Keratinocyte (primary cell): Measurements from ENCODE around the gene TRMO. TPM values are rescaled to one million over a fixed set of nuclear protein-coding genes. Genes with fewer than 3 reads are reported as not detected.
A peak's percentile ranks its signal among the peaks of the same experiment; 100 is the strongest.

Source experiments
- DNase-seq: peaks from one replicate; pipeline ENCODE4 v3.0.0-alpha.2; 2011; ENCODE audit warnings: low read depth, missing footprints, low spot score
- FAIRE-seq: peaks from 2 replicates; lab custom pipeline; 2011; peaks lifted over from hg19 to GRCh38; lab: Jason Lieb, UNC
- H2AFZ ChIP-seq: 2 replicates; pipeline ENCODE4 v1.6.0; 2012; ENCODE audit warnings: low read length, control low read depth, inconsistent platforms; ENCODE audit not compliant: control insufficient read depth
- H3K27ac ChIP-seq: 2 replicates; pipeline ENCODE4 v1.5.1; 2011; ENCODE audit warnings: low read length; ENCODE audit not compliant: control insufficient read depth, insufficient read depth
- H3K27me3 ChIP-seq: 3 replicates; pipeline ENCODE4 v1.6.0; 2011; ENCODE audit warnings: low read length; ENCODE audit not compliant: control insufficient read depth, insufficient read depth; ENCODE audit errors: extremely low read depth
- H3K36me3 ChIP-seq, 2 experiments: 2 replicates in 1 of 2; 3 replicates in 1 of 2; pipeline ENCODE4 v1.5.1; 2011; ENCODE audit warnings: low read length in 2 of 2, mild to moderate bottlenecking in 1 of 2; ENCODE audit not compliant: control insufficient read depth in 2 of 2, insufficient read depth in 2 of 2; ENCODE audit errors: extremely low read depth in 1 of 2
- H3K4me1 ChIP-seq: 3 replicates; pipeline ENCODE4 v1.5.1; 2011; ENCODE audit warnings: low read length; ENCODE audit not compliant: control insufficient read depth, insufficient read depth; ENCODE audit errors: extremely low read depth
- H3K4me2 ChIP-seq: 3 replicates; pipeline ENCODE4 v1.6.0; 2011; ENCODE audit warnings: low read depth, low read length; ENCODE audit not compliant: control insufficient read depth, insufficient read depth; ENCODE audit errors: extremely low read depth
- H3K4me3 ChIP-seq, 3 experiments: fragments of 200-600 bp in 1 of 3; sonication (generic) in 1 of 3; 2 replicates in 2 of 3; 3 replicates in 1 of 3; pipeline ENCODE4 v1.5.1; 2011 to 2016; ENCODE audit warnings: low read length in 3 of 3, mild to moderate bottlenecking in 3 of 3, control low read depth in 2 of 3, inconsistent platforms in 1 of 3, low read depth in 1 of 3, mixed read lengths in 1 of 3, mixed run types in 1 of 3, moderate library complexity in 1 of 3; ENCODE audit not compliant: control insufficient read depth in 2 of 3, insufficient read depth in 2 of 3; ENCODE audit errors: extremely low read depth in 1 of 3
- H3K79me2 ChIP-seq: 2 replicates; pipeline ENCODE4 v1.6.0; 2012; ENCODE audit warnings: low read length; ENCODE audit not compliant: control insufficient read depth, insufficient read depth
- H3K9ac ChIP-seq: 3 replicates; pipeline ENCODE4 v1.6.0; 2011; ENCODE audit warnings: low read length; ENCODE audit not compliant: control insufficient read depth, insufficient read depth; ENCODE audit errors: extremely low read depth
- H3K9me1 ChIP-seq: 3 replicates; pipeline ENCODE4 v1.6.0; 2011; ENCODE audit warnings: low read length; ENCODE audit not compliant: control insufficient read depth, insufficient read depth; ENCODE audit errors: extremely low read depth
- H3K9me3 ChIP-seq: 2 replicates; pipeline ENCODE4 v1.5.1; 2012; ENCODE audit warnings: low read depth, low read length; ENCODE audit not compliant: control insufficient read depth
- H4K20me1 ChIP-seq: 3 replicates; pipeline ENCODE4 v1.6.0; 2011; ENCODE audit warnings: low read length; ENCODE audit not compliant: control insufficient read depth, insufficient read depth; ENCODE audit errors: extremely low read depth
- CTCF ChIP-seq, 3 experiments: IDR thresholded peaks in 1 of 3; conservative IDR thresholded peaks in 1 of 3; optimal IDR thresholded peaks in 1 of 3; 2 replicates in 2 of 3; 3 replicates in 1 of 3; pipeline versions ENCODE3 to v1.5.1; 2011; ENCODE audit warnings: low read length in 3 of 3, mild to moderate bottlenecking in 3 of 3, moderate library complexity in 2 of 3, control low read depth in 1 of 3, inconsistent platforms in 1 of 3; ENCODE audit not compliant: insufficient read depth in 2 of 3; ENCODE audit errors: extremely low read depth in 1 of 3
- EZH2 ChIP-seq: IDR thresholded peaks from one replicate; pipeline ENCODE4 v1.6.1; 2012; ENCODE audit warnings: inconsistent platforms, mild to moderate bottlenecking, low read length, moderate library complexity
- dilution Hi-C: fragments of 300-500 bp; cut with MboI; formaldehyde crosslinking; loops from one replicate; pipeline ENCODE4 v1.7.0; 2020; ENCODE audit warnings: low sequenced_read_pairs; ENCODE audit not compliant: extremely low pct_ligation_motif_present
- polyA plus RNA-seq, 5 experiments: library from polyadenylated mRNA; depleted of rRNA in 3 of 5; stranded (reverse) in 3 of 5; stranded (forward) in 1 of 5; unstranded in 1 of 5; fragments of >200 nt; gene quantifications; 1 replicate in 1 of 5; 2 replicates in 3 of 5; 3 replicates in 1 of 5; pipeline versions ENCODE4 v1.2.1 to v1.2.3, GENCODE V29; 2011 to 2012; ENCODE audit warnings: missing spikeins in 2 of 5, low read depth in 1 of 5, low replicate concordance in 1 of 5

Gene TRMO
- polyA plus RNA-seq, 1 donor (not counting 4 experiments of a cell fraction or from before 2014, with no cell fraction given) = 19.4 TPM

GRCh38 chr9:97895695-97896332 lies 26.5 kb downstream of the TRMO start:
- no peaks in the 10 kb centered on the region for H3K9me3 ChIP-seq
- no peak overlapping the region for H3K4me3 ChIP-seq
- no peaks in the 10 kb centered on the region for H3K79me2 ChIP-seq
- H3K36me3 ChIP-seq = no peaks in the 10 kb centered on the region
- H2AFZ ChIP-seq = no peak overlapping the region
- dilution Hi-C loops = no loop called here
- H3K4me2 ChIP-seq = no peak overlapping the region
- peaks cover 3% of the 10 kb centered on the region for H3K4me1 ChIP-seq
- H3K27me3 ChIP-seq = no peaks in the 10 kb centered on the region
- DNase-seq (peak; percentile 21), FAIRE-seq (peak; percentile 89)
- no peak overlapping the region for H3K9ac ChIP-seq
- no peak overlapping the region for H3K27ac ChIP-seq
- no peaks in the 10 kb centered on the region for H3K9me1 ChIP-seq
- no peaks in the 10 kb centered on the region for H4K20me1 ChIP-seq
- TF ChIP-seq CTCF (optimal IDR thresholded peaks at IDR 0.05 in 1 of 3, IDR thresholded peaks at IDR 0.05 in 1 of 3, conservative IDR thresholded peaks at IDR 0.05 in 1 of 3; ENCODE audit: extremely low read depth in 1 of 3, insufficient read depth in 2 of 3, low read length in 3 of 3) (peak; percentile 54 to 70 (median 62)), EZH2 (no peak)

GRCh38 chr9:97895211-97895610 lies 27.1 kb downstream of the TRMO start:
- Histone ChIP-seq H3K27me3 (no peaks in the 10 kb centered on the region), H3K4me2 (no peak overlapping the region), H3K4me1 (no peaks in the 10 kb centered on the region), H3K27ac (no peak overlapping the region), H2AFZ (no peak overlapping the region), H4K20me1 (no peaks in the 10 kb centered on the region), H3K9ac (no peak overlapping the region), H3K4me3 (no peak overlapping the region), H3K36me3 (no peaks in the 10 kb centered on the region), H3K9me1 (no peaks in the 10 kb centered on the region), H3K79me2 (no peaks in the 10 kb centered on the region), H3K9me3 (no peaks in the 10 kb centered on the region)
- DNase-seq = no peak
- dilution Hi-C loops = no loop called here
- TF ChIP-seq EZH2 = no peak
- no peak for TF ChIP-seq CTCF (optimal IDR thresholded peaks at IDR 0.05 in 1 of 3, IDR thresholded peaks at IDR 0.05 in 1 of 3, conservative IDR thresholded peaks at IDR 0.05 in 1 of 3; ENCODE audit: extremely low read depth in 1 of 3, insufficient read depth in 2 of 3, low read length in 3 of 3)
- no peak for FAIRE-seq
